Right lobe of liver (tissue), 6 donors: ENCODE results near the gene AAGAB. TPM values are rescaled to one million over a fixed set of nuclear protein-coding genes. Genes with fewer than 3 reads are reported as not detected.

ENCODE experiments used
- ATAC-seq, 4 donors: fragments of 200-7000 bp; cut with Tn5 transposase; one replicate each; pipeline ENCODE4 v1.9.1; 2020; ENCODE audit warnings: mild to moderate bottlenecking in 4 of 4, moderate library complexity in 4 of 4
- DNase-seq, 3 donors: peaks; one replicate each; pipeline ENCODE4 v3.0.0-alpha.2; 2020
- H3K27ac ChIP-seq, 3 donors: fragments of 200-600 bp; one replicate each; pipeline ENCODE4 v1.8.0; 2022
- H3K27me3 ChIP-seq, 2 donors: fragments of 200-600 bp; one replicate each; pipeline ENCODE4 v1.8.0; 2022
- H3K36me3 ChIP-seq, 4 donors: fragments of 200-600 bp; sonication (generic) in 1 of 4; one replicate each; pipeline versions ENCODE4 v1.5.1 to v1.8.0; 2017 to 2022; ENCODE audit warnings: control low read depth in 1 of 4
- H3K4me1 ChIP-seq, 4 donors: fragments of 200-600 bp; sonication (generic) in 1 of 4; one replicate each; pipeline versions ENCODE4 v1.5.1 to v1.8.0; 2017 to 2022; ENCODE audit warnings: control low read depth in 1 of 4
- H3K4me3 ChIP-seq, 3 donors: fragments of 200-600 bp; one replicate each; pipeline ENCODE4 v1.8.0; 2022
- H3K9me3 ChIP-seq, 4 donors: fragments of 200-600 bp; sonication (generic) in 1 of 4; one replicate each; pipeline versions ENCODE4 v1.5.1 to v1.8.0; 2017 to 2022; ENCODE audit warnings: control low read depth in 1 of 4
- CTCF ChIP-seq, 4 donors: fragments of 200-600 bp in 3 of 4; fragments of 450-650 bp in 1 of 4; IDR thresholded peaks; one replicate each; pipeline versions ENCODE4 v1.5.1 to v1.8.0; 2016 to 2022; ENCODE audit warnings: antibody characterized with exemption in 4 of 4, mild to moderate bottlenecking in 2 of 4
- POLR2A ChIP-seq: fragments of 450-650 bp; IDR thresholded peaks from one replicate; pipeline ENCODE4 v1.6.1; 2017; ENCODE audit warnings: antibody characterized with exemption, mild to moderate bottlenecking
- WGBS: methylation state at CpG from one replicate; pipeline ENCODE4 v1.1.6; 2018; ENCODE audit warnings: low coverage, low lambda C conversion rate; ENCODE audit not compliant: insufficient coverage; ENCODE audit errors: missing lambda C conversion rate; 5-methylcytosine and 5-hydroxymethylcytosine counted together
- intact Hi-C, 2 donors: fragments of 100-400 bp; cut with DNase I; formaldehyde crosslinking; loops; one replicate each; pipeline versions ENCODE4 v1.11.2 to v1.14.1; 2022
- total RNA-seq, 6 experiments: library from RNA; depleted of rRNA in 2 of 6; stranded (reverse); fragments of >200 nt in 2 of 6; fragmentation: NEBNext Ultra II Directional in 3 of 6; extraction: Animal tissue kit (Norgen Biotek cat#: 25700) in 3 of 6; gene quantifications; one replicate each; pipeline versions ENCODE4 v1.1.0 to v1.2.4, GENCODE V29; 2016 to 2023
- donor health status: DM: no; HTN: yes; CAD: no.
- donor health status: DM: no; HTN: no; CAD: no.
- donor health status: DM: no; HTN: no; CAD: no.
- donor health status: DM: no; HTN: yes; CAD: no.
- donor health status: DM: no; HTN: yes; CAD: no.

The AAGAB gene
- total RNA-seq, 6 experiments from 2014 or later: 11.0 to 15.6 (median 13.6) TPM

GRCh38 chr15:67195305-67195704, 59.2 kb downstream of the AAGAB start:
- 63% methylated on average over 1 of the region's 3 CpGs for WGBS
- DNase-seq (no peak), ATAC-seq (no peak)
- Histone ChIP-seq H3K4me3 (no peak overlapping the region), H3K9me3 (no peaks in the 10 kb centered on the region), H3K36me3 (peaks cover 0 to 29% (median 2%) of the 10 kb centered on the region in 4 donors), H3K27me3 (no peaks in the 10 kb centered on the region), H3K27ac (no peak overlapping the region), H3K4me1 (no peaks in the 10 kb centered on the region)
- TF ChIP-seq CTCF (IDR thresholded peaks at IDR 0.05): no peak
- no peak for TF ChIP-seq POLR2A
- intact Hi-C loops: no loop called here

- H3K4me3 ChIP-seq: no peak overlapping the region
- no peak for ATAC-seq
Observed at GRCh38 chr15:67194171-67195114, 60.0 kb downstream of the AAGAB start.

GRCh38 chr15:67193223-67193990, 61.1 kb downstream of the AAGAB start:
- Histone ChIP-seq H3K36me3 (peaks cover 0 to 46% (median 5%) of the 10 kb centered on the region in 4 donors), H3K9me3 (no peaks in the 10 kb centered on the region), H3K4me3 (no peak overlapping the region), H3K27ac (no peak overlapping the region), H3K27me3 (no peaks in the 10 kb centered on the region), H3K4me1 (no peaks in the 10 kb centered on the region)
- TF ChIP-seq POLR2A: no peak
- no peak for TF ChIP-seq CTCF (IDR thresholded peaks at IDR 0.05)
- 74% methylated on average over 5 of the region's 12 CpGs for WGBS
- intact Hi-C loops: no loop called here
- no peak for DNase-seq
- no peak for ATAC-seq

More at GRCh38 chr15:67194171-67195114, 60.0 kb downstream of the AAGAB start:
- 77% methylated on average over 8 of the region's 9 CpGs for WGBS
- Histone ChIP-seq H3K9me3 (no peaks in the 10 kb centered on the region), H3K27me3 (no peaks in the 10 kb centered on the region), H3K27ac (no peak overlapping the region), H3K36me3 (peaks cover 0 to 38% (median 5%) of the 10 kb centered on the region in 4 donors), H3K4me1 (no peaks in the 10 kb centered on the region)
- no peak for TF ChIP-seq CTCF (IDR thresholded peaks at IDR 0.05)
- TF ChIP-seq POLR2A: no peak
- DNase-seq: no peak
- intact Hi-C loops: no loop called here

GRCh38 chr15:67192185-67192820, 62.2 kb downstream of the AAGAB start:
- no peak for DNase-seq
- intact Hi-C loops: no loop called here
- Histone ChIP-seq H3K9me3 (no peaks in the 10 kb centered on the region), H3K27ac (no peak overlapping the region), H3K4me3 (no peak overlapping the region), H3K27me3 (no peaks in the 10 kb centered on the region), H3K36me3 (peaks cover 0 to 55% (median 8%) of the 10 kb centered on the region in 4 donors), H3K4me1 (no peaks in the 10 kb centered on the region)
- no peak for ATAC-seq
- 100% methylated on average over 1 of the region's 5 CpGs for WGBS
- TF ChIP-seq POLR2A (no peak), CTCF (IDR thresholded peaks at IDR 0.05) (no peak)
